Measurements from ENCODE around the gene SALL2. TPM values are rescaled to one million over a fixed set of nuclear protein-coding genes. Genes with fewer than 3 reads are reported as not detected.

Gene SALL2
- total RNA-seq, 1 experiment from 2014 or later = 2.3 TPM

- no peak for DNase-seq (ENCODE audit: low read depth)
Observed at GRCh38 chr14:21528381-21529348, 2.5 kb upstream of the SALL2 start.

DNA sequence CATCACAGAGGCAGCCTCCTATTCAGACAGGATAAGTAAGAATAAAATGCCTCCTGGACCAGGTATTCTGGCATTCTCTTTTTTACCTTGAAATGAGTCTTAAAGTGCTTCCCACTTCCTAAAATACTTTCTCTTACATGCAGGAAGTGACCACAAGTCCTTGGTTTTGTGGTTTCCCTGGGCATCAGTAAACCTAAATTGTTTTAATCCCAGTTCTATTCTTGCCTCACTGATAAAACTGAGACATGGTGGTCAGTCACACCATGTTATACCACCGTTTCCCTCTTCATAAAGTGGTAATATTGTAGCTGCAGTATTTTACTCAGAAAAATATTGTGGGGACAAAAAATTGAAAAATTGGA lies 1.2 kb upstream of the SALL2 start:
- no peak for DNase-seq (ENCODE audit: low read depth)

- DNase-seq (ENCODE audit: low read depth) = no peak
Observed at GRCh38 chr14:21526672-21527317, 649 bp upstream of the SALL2 start.

DNA sequence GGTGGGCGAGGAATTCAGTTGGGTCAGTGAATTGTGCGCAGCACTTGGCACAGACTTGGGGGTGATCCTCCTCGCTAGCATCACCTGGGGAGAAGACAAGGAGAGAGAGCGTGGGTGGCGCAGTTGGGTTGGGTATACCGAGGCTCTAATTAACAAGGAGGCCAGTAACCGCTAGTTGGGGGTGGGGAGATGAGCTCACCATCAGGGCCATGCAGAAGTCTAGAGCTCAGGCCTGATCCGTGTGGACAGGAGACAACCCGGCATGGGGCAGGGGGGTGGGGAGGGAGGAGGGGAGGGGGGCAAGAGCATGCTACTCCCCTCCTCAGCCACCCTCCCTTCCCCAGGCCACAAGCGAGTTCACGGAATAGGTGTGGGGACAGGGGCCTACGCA lies 580 bp downstream of the SALL2 start:
- DNase-seq (ENCODE audit: low read depth) = no peak

DNA sequence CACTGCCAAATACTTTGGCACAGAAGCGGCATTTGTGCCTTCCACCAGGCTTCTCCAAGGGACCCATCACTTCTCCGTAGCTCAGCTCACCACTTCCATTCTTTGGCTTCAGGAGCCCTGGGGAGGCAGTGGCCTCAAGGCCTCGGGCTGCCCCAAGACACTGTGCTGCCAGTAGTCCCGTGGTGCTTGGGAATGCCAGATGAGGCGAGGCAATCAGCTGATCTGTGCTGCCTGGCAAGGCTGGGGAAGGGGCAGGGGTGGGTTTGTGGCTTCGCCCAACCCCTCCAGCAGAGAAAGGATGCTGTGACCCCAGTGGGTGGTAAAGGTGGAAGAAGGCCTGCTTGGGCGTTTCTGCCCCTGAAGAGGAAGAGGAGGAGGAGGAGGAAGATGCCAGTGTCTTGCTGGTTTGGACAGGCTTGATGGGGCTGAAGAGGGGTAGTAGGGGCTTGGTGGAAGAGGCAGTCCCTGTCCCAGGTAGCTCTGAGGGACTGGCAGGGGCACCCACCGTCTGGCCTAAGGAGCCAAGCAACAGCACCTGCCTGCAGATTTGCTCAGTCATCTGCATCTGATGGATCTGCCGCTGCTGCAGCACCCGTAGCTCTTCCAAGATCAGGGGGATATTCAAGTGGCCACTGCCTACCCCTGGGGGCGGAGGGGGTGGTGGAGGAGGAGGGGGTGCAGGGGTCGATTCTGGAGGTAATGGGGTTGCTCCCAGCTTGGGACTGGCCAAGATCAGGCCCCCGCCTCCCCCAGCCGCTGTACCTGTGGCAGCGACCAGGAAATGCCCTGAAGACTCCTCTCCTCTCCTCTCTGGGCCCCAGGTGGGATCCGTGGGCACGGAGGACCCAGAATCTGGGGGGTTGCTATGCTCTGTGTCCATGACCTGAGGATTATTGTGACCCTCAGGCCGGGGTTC lies 1.3 kb downstream of the SALL2 start:
- no peak for DNase-seq (ENCODE audit: low read depth)

- no peak for DNase-seq (ENCODE audit: low read depth)
Observed at GRCh38 chr14:21523203-21523602, 2.9 kb downstream of the SALL2 start.

- no peak for DNase-seq (ENCODE audit: low read depth)
Observed at GRCh38 chr14:21521501-21521900, 4.6 kb downstream of the SALL2 start.

DNA sequence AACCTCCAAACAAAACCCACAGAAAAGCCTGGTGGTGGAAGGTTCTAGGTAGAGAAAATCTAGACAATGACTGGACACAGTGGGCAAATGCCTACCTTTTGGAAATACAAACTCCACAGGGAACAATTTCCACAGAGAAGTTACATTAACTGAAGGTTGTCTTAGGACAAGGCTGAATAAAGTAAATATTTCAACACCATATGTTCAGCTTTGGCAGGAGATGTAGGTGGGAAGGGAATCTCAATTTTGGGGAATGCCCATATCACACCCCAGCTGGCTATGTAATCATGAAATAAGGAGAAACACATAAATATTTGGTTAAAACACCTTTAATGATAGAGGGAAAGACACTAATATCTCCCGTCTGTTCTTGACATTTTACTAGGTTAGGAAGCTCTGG lies 5.4 kb downstream of the SALL2 start:
- DNase-seq (ENCODE audit: low read depth) = no peak

- DNase-seq (ENCODE audit: low read depth) = no peak
Observed at GRCh38 chr14:21518725-21519124, 7.4 kb downstream of the SALL2 start.

DNA sequence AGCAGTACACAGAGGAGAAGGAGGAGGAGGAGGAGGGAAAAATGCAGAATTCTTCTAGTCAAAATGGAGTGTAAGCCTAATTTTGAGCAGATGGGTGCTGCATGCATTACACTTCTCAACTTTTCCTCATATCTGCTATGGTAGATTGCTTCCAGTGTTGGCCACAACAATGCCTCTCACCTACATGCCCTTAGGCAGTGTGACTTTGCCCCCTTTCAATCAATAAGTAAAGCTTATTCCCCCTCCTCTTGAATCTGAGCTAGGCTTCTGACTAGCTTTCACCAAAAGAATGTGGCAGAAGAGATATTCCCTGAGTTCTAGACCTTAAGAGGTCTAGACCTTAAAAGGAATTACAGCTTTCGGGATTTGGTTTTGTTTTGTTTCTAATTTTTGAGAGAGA lies 11.8 kb downstream of the SALL2 start:
- no peak for DNase-seq (ENCODE audit: low read depth)

- peak; percentile 99 for DNase-seq (ENCODE audit: low read depth)
Observed at GRCh38 chr14:21510735-21511657, 15.2 kb downstream of the SALL2 start, which contains the start of gene METTL3. Gene METTL3, minus strand, starts transcription at chr14:21511340. Its CDS starts 117 bp downstream, at chr14:21511223.

DNA sequence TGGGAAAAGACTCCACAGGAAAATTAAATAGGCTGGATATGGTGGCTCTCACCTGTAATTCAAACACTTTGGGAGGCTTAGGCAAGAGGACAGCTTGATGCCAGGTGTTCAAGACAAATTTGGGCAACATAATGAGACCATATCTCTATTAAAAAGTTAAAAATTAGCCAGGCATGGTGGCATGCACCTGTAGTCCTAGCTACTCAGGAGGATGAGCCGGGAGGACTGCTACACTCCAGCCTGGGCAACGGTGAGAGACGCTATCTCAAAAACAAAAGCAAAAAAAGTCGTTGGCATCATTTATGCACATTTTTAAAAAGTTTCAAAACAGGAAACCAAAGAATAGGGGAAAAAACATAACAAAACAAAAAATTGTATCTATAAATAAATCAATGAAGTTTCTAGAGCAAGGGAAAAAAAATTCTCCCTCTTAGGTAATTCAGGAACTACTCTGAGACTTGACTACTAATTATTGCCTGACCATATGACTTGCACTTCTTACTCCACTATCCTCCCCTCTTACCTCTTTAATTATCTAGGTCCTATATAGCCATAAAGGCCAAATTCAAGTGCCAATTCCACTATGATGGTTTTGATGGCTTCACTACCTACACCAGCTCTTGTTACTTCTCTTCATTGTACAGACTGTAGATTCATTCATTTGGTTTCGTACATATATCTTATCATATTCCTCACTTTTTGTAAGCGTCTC lies 16.6 kb downstream of the SALL2 start:
- DNase-seq (ENCODE audit: low read depth) = no peak

- DNase-seq (ENCODE audit: low read depth) = no peak
Observed at GRCh38 chr14:21506557-21506956, 19.6 kb downstream of the SALL2 start.

DNA sequence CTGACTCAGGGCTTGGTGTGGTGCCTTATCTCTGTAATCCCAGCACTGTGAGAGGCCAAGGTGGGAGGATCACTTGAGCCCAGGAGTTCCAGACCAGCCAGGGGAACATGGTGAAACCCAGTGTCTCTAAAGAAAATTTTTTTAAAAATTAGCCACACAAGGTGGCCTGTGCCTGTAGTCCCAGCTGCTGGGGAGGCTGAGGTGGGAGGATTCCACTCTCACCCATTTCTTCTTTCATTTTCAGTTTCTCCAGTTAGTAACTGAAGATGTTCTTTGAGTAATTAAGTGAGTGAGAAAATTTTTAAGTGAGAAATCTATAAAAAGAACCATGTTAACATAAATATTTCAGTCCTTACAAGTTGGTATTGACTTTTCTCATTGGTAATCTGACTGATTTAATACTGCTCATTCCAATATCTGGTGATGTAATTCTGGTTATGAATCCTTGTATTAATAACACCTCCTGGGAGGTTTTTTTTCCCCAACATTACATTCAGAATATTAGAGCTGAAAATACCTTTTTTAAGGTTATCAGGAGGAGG lies 21.1 kb downstream of the SALL2 start:
- DNase-seq (ENCODE audit: low read depth) = no peak

- no peak for DNase-seq (ENCODE audit: low read depth)
Observed at GRCh38 chr14:21503376-21503775, 22.8 kb downstream of the SALL2 start.

GRCh38 chr14:21501568-21501967 lies 24.6 kb downstream of the SALL2 start:
- no peak for DNase-seq (ENCODE audit: low read depth)

- peak; percentile 40 for DNase-seq (ENCODE audit: low read depth)
Observed at GRCh38 chr14:21498540-21499526, 27.3 kb downstream of the SALL2 start.

GRCh38 chr14:21496453-21496852 lies 29.7 kb downstream of the SALL2 start:
- DNase-seq (ENCODE audit: low read depth) = no peak

All from M059J (cell line).